ENCODE measurements around the gene PCNX3. TPM values are rescaled to one million over a fixed set of nuclear protein-coding genes. Genes with fewer than 3 reads are reported as not detected.

The PCNX3 gene
- polyA plus RNA-seq, 1 donor from 2014 or later: 7.8 TPM

DNA sequence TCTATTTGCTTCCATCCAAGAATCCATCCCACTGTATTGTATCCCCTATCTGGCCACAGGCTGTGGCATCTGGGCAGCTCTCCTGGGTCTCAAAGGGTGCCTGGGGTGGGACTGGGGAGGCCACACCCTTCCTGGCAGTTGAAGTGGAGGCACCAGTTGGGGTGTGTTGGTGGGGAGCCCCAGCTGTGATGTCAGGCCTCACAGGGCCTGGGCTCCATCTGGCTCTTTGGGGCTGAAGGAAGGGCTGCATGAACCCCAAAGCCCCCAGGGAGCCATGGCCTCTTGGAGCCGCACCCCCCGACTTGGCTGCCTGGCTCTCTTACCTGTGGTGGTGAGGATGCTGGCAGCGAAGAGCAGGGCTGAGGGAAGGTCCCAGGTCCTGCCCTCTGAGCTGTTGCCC lies 20.4 kb upstream of the PCNX3 start:
- no peak for TF ChIP-seq RAD21 (conservative IDR thresholded peaks at IDR 0.05)
- no peak for TF ChIP-seq SMC3 (conservative IDR thresholded peaks at IDR 0.05; ENCODE audit: poor library complexity)
- Histone ChIP-seq H3K36me3 (ENCODE audit: insufficient read depth, low read length) (no peaks in the 10 kb centered on the region), H3K9me3 (ENCODE audit: low read length) (no peaks in the 10 kb centered on the region), H2AFZ (ENCODE audit: low read depth, low read length) (no peak overlapping the region), H3K79me2 (replicated peaks; ENCODE audit: insufficient read depth, low read length) (no peaks in the 10 kb centered on the region), H3F3A (ENCODE audit: insufficient read depth, low read length, poor library complexity, severe bottlenecking) (no peaks in the 10 kb centered on the region), H3K9me2 (ENCODE audit: insufficient read depth, low read length) (no peaks in the 10 kb centered on the region), H3K9ac (ENCODE audit: low read length) (no peak overlapping the region), H3K27ac (ENCODE audit: low read length) (no peak overlapping the region), H3K4me3 (ENCODE audit: low read length) (no peak overlapping the region), H3K27me3 (ENCODE audit: insufficient read depth, low read depth, low read length) (peaks cover 25% of the 10 kb centered on the region), H4K20me1 (ENCODE audit: insufficient read depth) (no peaks in the 10 kb centered on the region), H3K4me2 (ENCODE audit: low read length) (no peak overlapping the region)

DNA sequence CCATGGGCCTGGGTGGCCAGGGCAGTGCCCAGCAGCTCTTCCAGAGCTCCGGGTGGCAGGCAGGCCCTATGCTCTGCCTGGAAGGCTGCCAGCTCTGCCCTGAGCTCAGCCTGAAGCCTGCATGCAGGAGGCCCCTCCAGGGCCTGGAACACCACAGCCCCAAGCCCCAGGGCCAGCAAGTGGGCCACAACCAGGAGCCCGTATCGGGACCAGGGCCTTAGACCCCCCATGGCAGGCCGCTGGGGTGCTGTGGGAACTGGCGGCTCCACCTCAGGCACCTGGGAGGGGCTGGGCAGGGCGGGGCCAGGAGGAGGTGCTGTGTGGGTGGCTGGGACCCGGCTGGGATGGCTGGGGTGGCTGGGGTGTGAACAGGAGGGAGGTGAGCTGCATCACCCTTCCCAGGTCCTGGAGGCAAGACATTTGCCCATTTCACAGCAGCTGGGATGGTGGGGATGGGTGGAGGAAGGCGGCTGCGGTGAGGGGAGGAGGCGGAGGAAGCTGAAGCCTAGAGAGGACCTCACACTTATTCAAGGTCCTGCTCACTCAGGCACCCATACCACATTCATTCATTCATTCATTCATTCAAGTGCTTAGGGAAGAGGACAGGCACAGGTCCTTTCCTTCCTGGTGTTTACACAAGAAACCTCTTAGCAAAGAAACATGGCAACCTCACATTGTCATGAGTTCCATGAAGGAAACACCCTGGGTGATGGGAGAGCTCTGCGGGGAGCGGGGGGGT lies 19.9 kb upstream of the PCNX3 start, which contains the start of gene KCNK7:
Gene KCNK7, minus strand, starts transcription at position 258 of the 739 bp plus-strand sequence. Its CDS starts 28 bp downstream, at position 230.
- H3K27ac ChIP-seq (ENCODE audit: low read length): no peak within 1 kb of the TSS
- H3K36me3 ChIP-seq (ENCODE audit: insufficient read depth, low read length): no peaks in the 10 kb centered on the region
- no peaks in the 10 kb centered on the region for H3K79me2 ChIP-seq (replicated peaks; ENCODE audit: insufficient read depth, low read length)
- H3K9ac ChIP-seq (ENCODE audit: low read length): no peak within 1 kb of the TSS
- H3K9me2 ChIP-seq (ENCODE audit: insufficient read depth, low read length): no peaks in the 10 kb centered on the region
- H3F3A ChIP-seq (ENCODE audit: insufficient read depth, low read length, poor library complexity, severe bottlenecking): no peaks in the 10 kb centered on the region
- no peak for TF ChIP-seq TAF1 (IDR thresholded peaks at IDR 0.05; ENCODE audit: low read depth)
- TF ChIP-seq SMC3 (conservative IDR thresholded peaks at IDR 0.05; ENCODE audit: poor library complexity): no peak
- no peak for TF ChIP-seq RAD21 (conservative IDR thresholded peaks at IDR 0.05)
- TF ChIP-seq EP300 (conservative IDR thresholded peaks at IDR 0.05; ENCODE audit: poor library complexity, severe bottlenecking): no peak
- TF ChIP-seq, protein P1, sequence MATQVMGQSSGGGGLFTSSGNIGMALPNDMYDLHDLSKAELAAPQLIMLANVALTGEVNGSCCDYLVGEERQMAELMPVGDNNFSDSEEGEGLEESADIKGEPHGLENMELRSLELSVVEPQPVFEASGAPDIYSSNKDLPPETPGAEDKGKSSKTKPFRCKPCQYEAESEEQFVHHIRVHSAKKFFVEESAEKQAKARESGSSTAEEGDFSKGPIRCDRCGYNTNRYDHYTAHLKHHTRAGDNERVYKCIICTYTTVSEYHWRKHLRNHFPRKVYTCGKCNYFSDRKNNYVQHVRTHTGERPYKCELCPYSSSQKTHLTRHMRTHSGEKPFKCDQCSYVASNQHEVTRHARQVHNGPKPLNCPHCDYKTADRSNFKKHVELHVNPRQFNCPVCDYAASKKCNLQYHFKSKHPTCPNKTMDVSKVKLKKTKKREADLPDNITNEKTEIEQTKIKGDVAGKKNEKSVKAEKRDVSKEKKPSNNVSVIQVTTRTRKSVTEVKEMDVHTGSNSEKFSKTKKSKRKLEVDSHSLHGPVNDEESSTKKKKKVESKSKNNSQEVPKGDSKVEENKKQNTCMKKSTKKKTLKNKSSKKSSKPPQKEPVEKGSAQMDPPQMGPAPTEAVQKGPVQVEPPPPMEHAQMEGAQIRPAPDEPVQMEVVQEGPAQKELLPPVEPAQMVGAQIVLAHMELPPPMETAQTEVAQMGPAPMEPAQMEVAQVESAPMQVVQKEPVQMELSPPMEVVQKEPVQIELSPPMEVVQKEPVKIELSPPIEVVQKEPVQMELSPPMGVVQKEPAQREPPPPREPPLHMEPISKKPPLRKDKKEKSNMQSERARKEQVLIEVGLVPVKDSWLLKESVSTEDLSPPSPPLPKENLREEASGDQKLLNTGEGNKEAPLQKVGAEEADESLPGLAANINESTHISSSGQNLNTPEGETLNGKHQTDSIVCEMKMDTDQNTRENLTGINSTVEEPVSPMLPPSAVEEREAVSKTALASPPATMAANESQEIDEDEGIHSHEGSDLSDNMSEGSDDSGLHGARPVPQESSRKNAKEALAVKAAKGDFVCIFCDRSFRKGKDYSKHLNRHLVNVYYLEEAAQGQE (IDR thresholded peaks at IDR 0.05; ENCODE audit: borderline replicate concordance): no peak
- no peak for TF ChIP-seq EZH2 (IDR thresholded peaks at IDR 0.05; ENCODE audit: borderline replicate concordance, insufficient read depth, low read length, poor library complexity, severe bottlenecking)
- TF ChIP-seq, protein P2, sequence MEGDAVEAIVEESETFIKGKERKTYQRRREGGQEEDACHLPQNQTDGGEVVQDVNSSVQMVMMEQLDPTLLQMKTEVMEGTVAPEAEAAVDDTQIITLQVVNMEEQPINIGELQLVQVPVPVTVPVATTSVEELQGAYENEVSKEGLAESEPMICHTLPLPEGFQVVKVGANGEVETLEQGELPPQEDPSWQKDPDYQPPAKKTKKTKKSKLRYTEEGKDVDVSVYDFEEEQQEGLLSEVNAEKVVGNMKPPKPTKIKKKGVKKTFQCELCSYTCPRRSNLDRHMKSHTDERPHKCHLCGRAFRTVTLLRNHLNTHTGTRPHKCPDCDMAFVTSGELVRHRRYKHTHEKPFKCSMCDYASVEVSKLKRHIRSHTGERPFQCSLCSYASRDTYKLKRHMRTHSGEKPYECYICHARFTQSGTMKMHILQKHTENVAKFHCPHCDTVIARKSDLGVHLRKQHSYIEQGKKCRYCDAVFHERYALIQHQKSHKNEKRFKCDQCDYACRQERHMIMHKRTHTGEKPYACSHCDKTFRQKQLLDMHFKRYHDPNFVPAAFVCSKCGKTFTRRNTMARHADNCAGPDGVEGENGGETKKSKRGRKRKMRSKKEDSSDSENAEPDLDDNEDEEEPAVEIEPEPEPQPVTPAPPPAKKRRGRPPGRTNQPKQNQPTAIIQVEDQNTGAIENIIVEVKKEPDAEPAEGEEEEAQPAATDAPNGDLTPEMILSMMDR (IDR thresholded peaks at IDR 0.05; ENCODE audit: poor library complexity, severe bottlenecking): no peak
- TF ChIP-seq POLR2AphosphoS5 (IDR thresholded peaks at IDR 0.05): no peak
- no peak for TF ChIP-seq MXI1 (conservative IDR thresholded peaks at IDR 0.05; ENCODE audit: poor library complexity, severe bottlenecking)
- H3K27me3 ChIP-seq (ENCODE audit: insufficient read depth, low read depth, low read length): peaks cover 25% of the 10 kb centered on the region
- no peak within 1 kb of the TSS for H3K4me2 ChIP-seq (ENCODE audit: low read length)
- H3K9me3 ChIP-seq (ENCODE audit: low read length): no peaks in the 10 kb centered on the region
- H2AFZ ChIP-seq (ENCODE audit: low read depth, low read length): no peak within 1 kb of the TSS
- no peak within 1 kb of the TSS for H3K4me3 ChIP-seq (ENCODE audit: low read length)
- H4K20me1 ChIP-seq (ENCODE audit: insufficient read depth): no peaks in the 10 kb centered on the region
